HepG2 (cell line): ENCODE measurements around the gene PTH2. TPM values are rescaled to one million over a fixed set of nuclear protein-coding genes. Genes with fewer than 3 reads are reported as not detected.

ENCODE experiments used
- CERS6 ChIP-seq: sonication (generic); formaldehyde crosslinking; IDR thresholded peaks from 2 replicates; pipeline ENCODE4 v1.5.0; 2020; ENCODE audit warnings: missing genetic modification reagents
- DMAP1 ChIP-seq: IDR thresholded peaks from 2 replicates; pipeline ENCODE4 v1.6.1; 2016
- ZNF407 ChIP-seq: sonication (generic); formaldehyde crosslinking; IDR thresholded peaks from one replicate; pipeline ENCODE4 v1.5.1; 2020; ENCODE audit warnings: mild to moderate bottlenecking, missing genetic modification reagents; ENCODE audit errors: not compliant biosample characterization
- polyA plus RNA-seq, 8 experiments: library from polyadenylated mRNA; depleted of rRNA in 3 of 8; stranded (reverse) in 7 of 8; unstranded in 1 of 8; fragments of >200 nt; fragmentation: Illumina TruSeq in 4 of 8; extraction: Trizol in 4 of 8; gene quantifications; 2 replicates each; pipeline versions ENCODE4 v1.2.1 to v1.2.3, GENCODE V29; 2011 to 2016; ENCODE audit warnings: low read depth in 4 of 8, missing spikeins in 1 of 8, mixed read lengths in 1 of 8; ENCODE audit not compliant: insufficient read depth in 1 of 8
- total RNA-seq, 5 experiments: library from RNA; depleted of rRNA; stranded (reverse); fragments of >200 nt; fragmentation: Illumina TruSeq; extraction: Trizol; gene quantifications; 2 replicates each; pipeline ENCODE4 v1.2.3, GENCODE V29; 2016; ENCODE audit warnings: low read depth in 1 of 5

The PTH2 gene
- total and polyA plus RNA-seq, 2 of the 13 experiments (the other 11 are each of a cell fraction or from before 2014, with no cell fraction given), result not detected

- TF ChIP-seq ZNF407 (CRISPR knock-in tag) (no peak), CERS6 (CRISPR knock-in tag) (no peak), DMAP1 (CRISPR knock-in tag) (no peak)
Measured at GRCh38 chr19:49437231-49437630, 14.0 kb upstream of the PTH2 start (continued).
